Kidney (tissue), 14 donors: ENCODE results near the gene SLC7A14. TPM values are rescaled to one million over a fixed set of nuclear protein-coding genes. Genes with fewer than 3 reads are reported as not detected.

ENCODE experiments used
- DNase-seq, 5 donors: peaks; one replicate each; pipeline ENCODE4 v3.0.0-alpha.2; 2013 to 2020
- FAIRE-seq: peaks from 2 replicates; lab custom pipeline; 2012; peaks lifted over from hg19 to GRCh38; lab: Jason Lieb, UNC
- H3K27ac ChIP-seq, 2 donors: one replicate each; pipeline ENCODE4 v1.7.0; 2013; ENCODE audit warnings: low read depth in 2 of 2, low read length in 2 of 2, inconsistent platforms in 1 of 2
- H3K27me3 ChIP-seq: one replicate; pipeline ENCODE4 v1.7.1; 2013; ENCODE audit warnings: low read length, inconsistent platforms; ENCODE audit not compliant: control insufficient read depth, insufficient read depth
- H3K36me3 ChIP-seq, 3 donors: one replicate each; pipeline versions ENCODE4 v1.7.0 to v1.7.1; 2013; ENCODE audit warnings: low read length in 3 of 3, control low read depth in 1 of 3, inconsistent platforms in 1 of 3; ENCODE audit not compliant: insufficient read depth in 3 of 3, control insufficient read depth in 2 of 3
- H3K4me1 ChIP-seq, 3 donors: one replicate each; pipeline versions ENCODE4 v1.7.0 to v1.7.1; 2013; ENCODE audit warnings: low read length in 3 of 3, inconsistent platforms in 1 of 3, low read depth in 1 of 3; ENCODE audit not compliant: control insufficient read depth in 2 of 3, insufficient read depth in 2 of 3
- H3K4me3 ChIP-seq, 3 donors: one replicate each; pipeline versions ENCODE4 v1.7.0 to v1.8.1; 2013; ENCODE audit warnings: low read length in 3 of 3, control low read depth in 1 of 3, inconsistent platforms in 1 of 3
- H3K9ac ChIP-seq, 3 donors: one replicate each; pipeline versions ENCODE4 v1.7.0 to v1.7.1; 2013; ENCODE audit warnings: low read length in 3 of 3, control low read depth in 1 of 3, inconsistent platforms in 1 of 3
- H3K9me3 ChIP-seq, 3 donors: one replicate each; pipeline versions ENCODE4 v1.7.0 to v1.7.1; 2013; ENCODE audit warnings: low read length in 3 of 3, control low read depth in 1 of 3, inconsistent platforms in 1 of 3; ENCODE audit not compliant: control insufficient read depth in 2 of 3, insufficient read depth in 1 of 3
- CTCF ChIP-seq: IDR thresholded peaks from 3 replicates; pipeline ENCODE4 v1.5.1; 2012; ENCODE audit warnings: mild to moderate bottlenecking, moderate library complexity, borderline replicate concordance; ENCODE audit not compliant: insufficient read depth; ENCODE audit errors: extremely low read depth
- intact Hi-C: fragments of 100-400 bp; cut with DNase I; formaldehyde crosslinking; loops from one replicate; pipeline ENCODE4 v1.11.1; 2022
- polyA plus RNA-seq: library from polyadenylated mRNA; stranded (reverse); fragments of 350-450 nt; fragmentation: Illumina TruSeq; extraction: RNeasy Lipid Tissue Mini Kit (QIAGEN cat#74804); gene quantifications from one replicate; pipeline ENCODE4 v1.2.3, GENCODE V29; 2014; ENCODE audit warnings: low read depth, low replicate concordance; ENCODE audit not compliant: insufficient read depth
- total RNA-seq: library from RNA; stranded (reverse); fragmentation: NEBNext Ultra II Directional; extraction: Animal tissue kit (Norgen Biotek cat#: 25700); gene quantifications from one replicate; pipeline ENCODE4 v1.2.1, GENCODE V29; 2021
- donor health status: control.
- donor health status: control.
- donor health status: control.
- donor health status: control.
- donor health status: control.
- donor health status: DM: yes; HTN: yes; CAD: no.
- donor health status: Normal renal cell carcinoma (clear cell type).

The SLC7A14 gene
- total and polyA plus RNA-seq, 2 donors from 2014 or later = 0.04 TPM; not detected in 1

- H3K4me1 ChIP-seq = no peaks in the 10 kb centered on the region
- TF ChIP-seq CTCF = no peak
- H3K27ac ChIP-seq = no peak overlapping the region
- no peaks in the 10 kb centered on the region for H3K27me3 ChIP-seq
- intact Hi-C loops = no loop called here
- no peak for FAIRE-seq
- DNase-seq = no peak
- H3K9ac ChIP-seq = no peak overlapping the region
- no peaks in the 10 kb centered on the region for H3K36me3 ChIP-seq
- no peak overlapping the region for H3K4me3 ChIP-seq
- H3K9me3 ChIP-seq = no peaks in the 10 kb centered on the region
These were observed 103.7 kb downstream of the SLC7A14 start for GRCh38 chr3:170482199-170482598.

GRCh38 chr3:170480111-170480510 is 105.8 kb downstream of the SLC7A14 start:
- intact Hi-C loops = no loop called here
- TF ChIP-seq CTCF = no peak
- FAIRE-seq (no peak), DNase-seq (no peak)
- no peak overlapping the region for H3K4me3 ChIP-seq
- H3K9ac ChIP-seq = no peak overlapping the region
- H3K4me1 ChIP-seq = no peaks in the 10 kb centered on the region
- H3K9me3 ChIP-seq = no peaks in the 10 kb centered on the region
- H3K36me3 ChIP-seq = no peaks in the 10 kb centered on the region
- H3K27me3 ChIP-seq = no peaks in the 10 kb centered on the region
- H3K27ac ChIP-seq = no peak overlapping the region

GRCh38 chr3:170477395-170477794 is 108.5 kb downstream of the SLC7A14 start:
- Histone ChIP-seq H3K4me1 (peaks cover 0 to 2% (median 0%) of the 10 kb centered on the region in 3 donors), H3K36me3 (no peaks in the 10 kb centered on the region), H3K27ac (no peak overlapping the region), H3K9ac (no peak overlapping the region), H3K4me3 (no peak overlapping the region), H3K27me3 (no peaks in the 10 kb centered on the region), H3K9me3 (no peaks in the 10 kb centered on the region)
- DNase-seq (no peak), FAIRE-seq (no peak)
- no peak for TF ChIP-seq CTCF
- intact Hi-C loops = no loop called here

GRCh38 chr3:170476291-170476690 is 109.6 kb downstream of the SLC7A14 start:
- no peak overlapping the region for H3K9ac ChIP-seq
- H3K27me3 ChIP-seq = no peaks in the 10 kb centered on the region
- H3K4me1 ChIP-seq = peaks cover 0 to 2% (median 0%) of the 10 kb centered on the region in 3 donors
- no peaks in the 10 kb centered on the region for H3K9me3 ChIP-seq
- H3K27ac ChIP-seq = no peak overlapping the region
- no peaks in the 10 kb centered on the region for H3K36me3 ChIP-seq
- peak in 1 of 5 donors; percentile 8 for DNase-seq
- no peak for FAIRE-seq
- H3K4me3 ChIP-seq = no peak overlapping the region
- intact Hi-C loops = no loop called here
- no peak for TF ChIP-seq CTCF
